ENCODE results near the gene CROCC2. TPM values are rescaled to one million over a fixed set of nuclear protein-coding genes. Genes with fewer than 3 reads are reported as not detected.

The CROCC2 gene
- total and polyA plus RNA-seq, 2 donors (not counting 1 experiment from before 2014, with no cell fraction given), result not detected

DNA sequence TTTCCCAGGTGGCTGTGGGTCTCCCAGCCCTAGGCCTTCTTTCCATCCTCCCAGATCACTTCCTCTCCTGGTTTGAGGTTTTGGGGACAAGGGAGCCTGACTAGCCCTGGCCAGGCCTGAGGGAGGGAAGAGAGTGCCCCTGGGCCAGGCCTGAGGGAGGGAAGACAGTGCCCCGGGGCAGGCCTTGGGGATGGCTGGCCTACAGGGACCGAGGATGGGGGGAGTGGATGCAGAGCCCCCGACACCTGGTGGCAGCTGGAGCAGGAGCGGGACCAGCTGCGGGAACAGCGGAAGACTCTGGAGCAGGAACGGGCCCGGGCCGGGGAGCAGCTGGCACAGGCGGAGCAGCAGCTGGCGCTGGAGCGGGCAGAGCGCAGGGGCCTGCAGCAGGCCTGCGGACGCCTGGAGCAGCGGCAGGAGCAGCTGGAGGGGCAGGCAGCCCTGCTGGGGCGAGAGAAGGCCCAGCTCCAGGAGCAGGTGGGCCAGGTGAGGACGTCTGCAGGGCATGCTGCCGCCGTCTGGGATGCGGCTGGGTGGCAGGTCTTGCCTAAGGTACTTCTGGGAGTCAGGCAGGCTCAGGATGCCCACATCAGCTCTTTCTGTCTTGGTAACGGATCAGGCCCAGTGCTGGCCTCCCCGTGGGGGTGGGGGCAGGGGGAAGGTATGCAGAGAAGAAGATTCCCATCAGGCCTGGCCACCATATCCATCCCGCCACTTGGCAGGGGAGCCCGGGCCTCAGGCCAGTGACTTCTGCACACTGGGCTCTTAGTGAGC is 29.2 kb downstream of the CROCC2 start:
- no peak for ATAC-seq (ENCODE audit: low read depth)
- 95% methylated on average over 23 of the region's 25 CpGs for WGBS (ENCODE audit: insufficient coverage)
- H3K4me3 Mint-ChIP-seq, result no peak overlapping the region

DNA sequence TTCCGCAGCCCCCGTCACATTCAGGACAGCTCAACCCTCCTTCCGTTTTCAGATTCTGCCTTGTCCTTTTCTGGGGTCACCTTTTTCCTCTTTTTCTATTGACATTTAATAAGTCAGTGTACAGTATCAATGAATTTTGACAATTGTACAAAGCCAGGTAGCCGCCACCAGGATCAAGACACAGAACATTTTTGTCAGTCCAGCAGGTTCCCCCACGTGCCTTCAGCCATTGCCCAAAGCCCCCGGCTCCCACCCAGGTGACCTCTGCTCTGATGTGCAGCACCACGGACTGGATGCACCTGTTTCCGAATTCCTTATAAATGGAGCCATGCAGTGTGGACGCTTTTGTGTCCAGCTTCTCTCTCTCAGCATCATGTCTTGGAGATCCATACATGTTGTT is 30.0 kb downstream of the CROCC2 start:
- no peak overlapping the region for H3K4me2 ChIP-seq (replicated peaks; ENCODE audit: low read depth, low read length, poor library complexity, severe bottlenecking)
- intact Hi-C loops (cut with micrococcal nuclease), result no loop called here
- Mint-ChIP-seq H3K9me3 (ENCODE audit: insufficient read depth) (peaks cover 12% of the 10 kb centered on the region), H3K4me1 (no peaks in the 10 kb centered on the region), H3K27me3 (peaks cover 21% of the 10 kb centered on the region), H3K27ac (no peak overlapping the region), H3K4me3 (no peak overlapping the region)
- WGBS (ENCODE audit: insufficient coverage), result 95% methylated on average over 8 of the region's 9 CpGs
- ChIA-PET CTCF (no interaction called here), POLR2A (no interaction called here)
- no peak overlapping the region for H3K27ac ChIP-seq (ENCODE audit: low read length in 2 of 2)
- no peak overlapping the region for H2AFZ ChIP-seq (ENCODE audit: insufficient read depth, low read depth, low read length, poor library complexity, severe bottlenecking)
- TF ChIP-seq, protein P1, sequence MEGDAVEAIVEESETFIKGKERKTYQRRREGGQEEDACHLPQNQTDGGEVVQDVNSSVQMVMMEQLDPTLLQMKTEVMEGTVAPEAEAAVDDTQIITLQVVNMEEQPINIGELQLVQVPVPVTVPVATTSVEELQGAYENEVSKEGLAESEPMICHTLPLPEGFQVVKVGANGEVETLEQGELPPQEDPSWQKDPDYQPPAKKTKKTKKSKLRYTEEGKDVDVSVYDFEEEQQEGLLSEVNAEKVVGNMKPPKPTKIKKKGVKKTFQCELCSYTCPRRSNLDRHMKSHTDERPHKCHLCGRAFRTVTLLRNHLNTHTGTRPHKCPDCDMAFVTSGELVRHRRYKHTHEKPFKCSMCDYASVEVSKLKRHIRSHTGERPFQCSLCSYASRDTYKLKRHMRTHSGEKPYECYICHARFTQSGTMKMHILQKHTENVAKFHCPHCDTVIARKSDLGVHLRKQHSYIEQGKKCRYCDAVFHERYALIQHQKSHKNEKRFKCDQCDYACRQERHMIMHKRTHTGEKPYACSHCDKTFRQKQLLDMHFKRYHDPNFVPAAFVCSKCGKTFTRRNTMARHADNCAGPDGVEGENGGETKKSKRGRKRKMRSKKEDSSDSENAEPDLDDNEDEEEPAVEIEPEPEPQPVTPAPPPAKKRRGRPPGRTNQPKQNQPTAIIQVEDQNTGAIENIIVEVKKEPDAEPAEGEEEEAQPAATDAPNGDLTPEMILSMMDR (IDR thresholded peaks at IDR 0.05), result no peak
- no peak for TF ChIP-seq EZH2 (IDR thresholded peaks at IDR 0.05; ENCODE audit: borderline replicate concordance, insufficient read depth, low read depth, low read length, poor library complexity, severe bottlenecking)
- DNase-seq (no peak), ATAC-seq (ENCODE audit: low read depth) (no peak)
- H3K9me3 ChIP-seq (ENCODE audit: control extremely low read depth in 1 of 3, control insufficient read depth in 2 of 3, insufficient read depth in 1 of 3, low read length in 2 of 3), result peaks cover 0 to 12% (median 0%) of the 10 kb centered on the region in 3 donors
- no peaks in the 10 kb centered on the region for H3K36me3 ChIP-seq (replicated peaks in 1 of 2; ENCODE audit: control extremely low read depth in 1 of 2, control insufficient read depth in 1 of 2, extremely low read depth in 1 of 2, insufficient read depth in 2 of 2, low read length in 1 of 2)
- no peak overlapping the region for H3K9ac ChIP-seq (ENCODE audit: low read length)
- no peaks in the 10 kb centered on the region for H4K20me1 ChIP-seq (ENCODE audit: control insufficient read depth, insufficient read depth, low read length, poor library complexity, severe bottlenecking)
- H3K4me3 ChIP-seq (ENCODE audit: control extremely low read depth in 1 of 5, extremely low read depth in 1 of 5, insufficient read depth in 1 of 5, low read depth in 2 of 5, low read length in 4 of 5), result no peak overlapping the region
- no peaks in the 10 kb centered on the region for H3K4me1 ChIP-seq (ENCODE audit: control insufficient read depth in 2 of 2, insufficient read depth in 2 of 2, low read length in 2 of 2)
- H3K79me2 ChIP-seq (ENCODE audit: control insufficient read depth, insufficient read depth, low read length), result no peaks in the 10 kb centered on the region
- H3K27me3 ChIP-seq (replicated peaks in 1 of 4; ENCODE audit: control extremely low read depth in 1 of 4, control insufficient read depth in 3 of 4, insufficient read depth in 4 of 4, low read length in 3 of 4), result peaks cover 0 to 2% (median 0%) of the 10 kb centered on the region in 4 experiments

More for the DNA sequence above, 29.2 kb downstream of the CROCC2 start:
- no peaks in the 10 kb centered on the region for H3K4me1 ChIP-seq (ENCODE audit: control insufficient read depth in 2 of 2, insufficient read depth in 2 of 2, low read length in 2 of 2)
- H3K79me2 ChIP-seq (ENCODE audit: control insufficient read depth, insufficient read depth, low read length), result no peaks in the 10 kb centered on the region
- peaks cover 0 to 12% (median 0%) of the 10 kb centered on the region in 3 donors for H3K9me3 ChIP-seq (ENCODE audit: control extremely low read depth in 1 of 3, control insufficient read depth in 2 of 3, insufficient read depth in 1 of 3, low read length in 2 of 3)
- TF ChIP-seq, protein P1 (IDR thresholded peaks at IDR 0.05), result no peak
- TF ChIP-seq EZH2 (IDR thresholded peaks at IDR 0.05; ENCODE audit: borderline replicate concordance, insufficient read depth, low read depth, low read length, poor library complexity, severe bottlenecking), result no peak
- H3K4me2 ChIP-seq (replicated peaks; ENCODE audit: low read depth, low read length, poor library complexity, severe bottlenecking), result no peak overlapping the region
- H3K9ac ChIP-seq (ENCODE audit: low read length), result no peak overlapping the region
- no peaks in the 10 kb centered on the region for H4K20me1 ChIP-seq (ENCODE audit: control insufficient read depth, insufficient read depth, low read length, poor library complexity, severe bottlenecking)
- Mint-ChIP-seq H3K27me3 (peaks cover 13% of the 10 kb centered on the region), H3K9me3 (ENCODE audit: insufficient read depth) (peaks cover 10% of the 10 kb centered on the region), H3K27ac (no peak overlapping the region), H3K4me1 (no peaks in the 10 kb centered on the region)
- ChIA-PET CTCF (no interaction called here), POLR2A (no interaction called here)
- H3K36me3 ChIP-seq (replicated peaks in 1 of 2; ENCODE audit: control extremely low read depth in 1 of 2, control insufficient read depth in 1 of 2, extremely low read depth in 1 of 2, insufficient read depth in 2 of 2, low read length in 1 of 2), result no peaks in the 10 kb centered on the region
- no peak overlapping the region for H2AFZ ChIP-seq (ENCODE audit: insufficient read depth, low read depth, low read length, poor library complexity, severe bottlenecking)
- intact Hi-C loops (cut with micrococcal nuclease), result no loop called here
- no peak for DNase-seq
- no peak overlapping the region for H3K27ac ChIP-seq (ENCODE audit: low read length in 2 of 2)
- H3K4me3 ChIP-seq (ENCODE audit: control extremely low read depth in 1 of 5, extremely low read depth in 1 of 5, insufficient read depth in 1 of 5, low read depth in 2 of 5, low read length in 4 of 5), result no peak overlapping the region
- H3K27me3 ChIP-seq (replicated peaks in 1 of 4; ENCODE audit: control extremely low read depth in 1 of 4, control insufficient read depth in 3 of 4, insufficient read depth in 4 of 4, low read length in 3 of 4), result peaks cover 0 to 2% (median 0%) of the 10 kb centered on the region in 4 experiments

All from B cell (primary cell).